Articular chondrocyte of knee joint (primary cell): ENCODE results near the gene SLC27A6. TPM values are rescaled to one million over a fixed set of nuclear protein-coding genes. Genes with fewer than 3 reads are reported as not detected.

Experiments
- total RNA-seq: library from RNA; depleted of rRNA; stranded (reverse); fragments of >200 nt; gene quantifications from 2 replicates; pipeline ENCODE4 v1.2.3, GENCODE V29; 2012

The SLC27A6 gene, protein sequence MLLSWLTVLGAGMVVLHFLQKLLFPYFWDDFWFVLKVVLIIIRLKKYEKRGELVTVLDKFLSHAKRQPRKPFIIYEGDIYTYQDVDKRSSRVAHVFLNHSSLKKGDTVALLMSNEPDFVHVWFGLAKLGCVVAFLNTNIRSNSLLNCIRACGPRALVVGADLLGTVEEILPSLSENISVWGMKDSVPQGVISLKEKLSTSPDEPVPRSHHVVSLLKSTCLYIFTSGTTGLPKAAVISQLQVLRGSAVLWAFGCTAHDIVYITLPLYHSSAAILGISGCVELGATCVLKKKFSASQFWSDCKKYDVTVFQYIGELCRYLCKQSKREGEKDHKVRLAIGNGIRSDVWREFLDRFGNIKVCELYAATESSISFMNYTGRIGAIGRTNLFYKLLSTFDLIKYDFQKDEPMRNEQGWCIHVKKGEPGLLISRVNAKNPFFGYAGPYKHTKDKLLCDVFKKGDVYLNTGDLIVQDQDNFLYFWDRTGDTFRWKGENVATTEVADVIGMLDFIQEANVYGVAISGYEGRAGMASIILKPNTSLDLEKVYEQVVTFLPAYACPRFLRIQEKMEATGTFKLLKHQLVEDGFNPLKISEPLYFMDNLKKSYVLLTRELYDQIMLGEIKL
- total RNA-seq = under 0.01 and 0.76 TPM in 2 replicates

DNA sequence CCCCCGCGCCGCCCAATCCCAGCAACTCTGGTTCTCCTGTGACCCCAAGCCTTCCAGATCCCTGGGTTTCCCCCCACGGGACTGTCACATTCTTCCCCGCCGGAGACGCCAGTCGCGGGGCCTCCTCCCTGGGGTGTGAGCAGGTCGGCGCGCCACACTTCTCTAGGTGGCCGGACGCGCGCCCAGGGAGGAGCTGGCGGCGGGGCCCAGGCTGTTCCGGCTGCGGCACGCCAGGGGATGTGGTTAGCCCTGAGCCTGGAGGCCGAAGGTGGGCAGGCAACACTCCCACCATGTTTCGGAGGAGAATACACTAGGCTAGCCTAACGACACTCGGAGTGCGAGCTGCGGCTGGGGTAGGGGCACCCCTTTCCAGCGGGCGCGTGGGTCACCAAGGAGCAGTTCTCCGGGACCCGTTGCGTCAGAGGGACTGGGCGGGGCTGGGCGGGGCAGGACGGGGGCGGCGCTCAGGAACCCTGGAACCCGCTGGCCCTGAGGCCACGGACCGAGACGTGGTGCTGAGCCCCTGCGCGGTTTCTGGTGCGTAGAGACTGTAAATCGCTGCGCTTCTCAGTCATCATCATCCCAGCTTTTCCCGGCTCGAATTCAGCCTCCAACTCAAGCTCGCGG lies at the start of gene SLC27A6:
Gene SLC27A6, plus strand, starts transcription at position 478 of the 627 bp plus-strand sequence. CDS start 650 bp downstream, outside the sequence.

Other genes with a start within 250 kb of the SLC27A6 start
- 13.5 and 23.5 TPM in 2 replicates for gene ISOC1, start 129.3 kb downstream of the SLC27A6 start, total RNA-seq